Measurements from ENCODE around the gene COL9A3.

COL9A3 gene

DNA sequence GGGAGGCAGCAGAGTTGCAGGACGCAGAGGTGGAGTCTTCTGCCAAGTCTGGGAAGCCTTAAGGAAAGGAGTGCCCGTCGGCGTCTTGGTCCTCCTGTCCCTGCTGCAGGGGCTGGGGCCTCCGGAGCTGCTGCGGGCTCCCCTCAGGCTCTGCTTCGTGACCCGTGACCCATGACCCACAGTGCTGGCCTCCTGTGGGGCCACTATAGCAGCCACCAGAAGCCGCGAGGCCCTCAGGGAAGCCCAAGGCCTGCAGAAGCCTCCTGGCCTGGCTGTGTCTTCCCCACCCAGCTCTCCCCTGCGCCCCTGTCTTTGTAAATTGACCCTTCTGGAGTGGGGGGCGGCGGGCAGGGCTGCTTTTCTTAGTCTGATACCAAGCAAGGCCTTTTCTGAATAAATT, 3.3 kb upstream of the COL9A3 start:
- no peak for DNase-seq

DNA sequence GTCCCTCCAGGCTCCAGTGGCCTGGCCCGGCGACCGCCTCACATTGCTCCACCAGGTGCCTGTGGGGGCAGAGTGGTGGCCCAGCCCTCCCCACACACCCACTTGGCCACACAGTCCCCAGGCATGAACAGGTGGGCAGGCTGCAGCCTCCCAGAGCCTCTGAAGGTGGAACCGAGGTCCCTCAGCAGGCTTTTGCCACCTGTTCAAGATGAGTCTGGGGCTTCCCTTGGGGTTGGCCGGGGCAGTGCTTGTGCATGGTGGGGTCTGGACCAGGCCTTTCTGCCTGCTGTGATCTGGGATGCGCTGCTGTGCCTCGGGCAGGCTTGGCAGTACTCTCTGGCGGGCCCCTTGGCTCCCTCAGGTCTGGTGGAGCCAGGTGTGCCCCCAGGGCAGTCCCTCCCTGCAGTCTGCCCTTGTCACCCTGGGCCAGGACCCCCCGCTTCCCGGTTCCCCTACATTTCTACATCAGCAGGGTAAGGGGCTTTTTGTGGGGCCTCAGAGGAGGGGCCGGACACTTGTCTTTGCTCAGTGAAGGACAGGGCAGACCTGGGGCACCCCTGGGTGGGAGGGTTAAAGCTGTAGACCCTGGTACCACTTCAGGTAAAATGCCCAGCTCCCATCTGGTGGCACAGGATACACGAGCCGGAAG, 2.7 kb upstream of the COL9A3 start:
- DNase-seq, result no peak

DNA sequence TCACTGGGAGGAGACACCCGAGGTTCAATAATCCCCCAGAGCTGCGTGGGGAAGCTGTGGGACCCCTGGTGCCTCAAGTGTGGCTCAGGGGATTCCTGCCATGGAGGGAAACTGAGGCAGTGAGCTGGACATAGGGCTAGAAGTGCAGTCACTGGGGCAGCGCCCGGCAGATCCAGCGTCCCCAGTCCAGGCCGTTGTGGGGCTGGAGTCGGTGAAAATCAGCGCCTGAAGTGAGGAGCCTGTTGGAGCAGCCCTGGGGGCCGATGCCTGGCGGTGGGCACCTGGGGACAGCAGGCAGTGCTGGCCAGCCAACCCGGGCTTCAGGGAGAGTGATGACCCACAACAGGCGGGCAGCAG, 2.2 kb upstream of the COL9A3 start:
- DNase-seq, result no peak

DNA sequence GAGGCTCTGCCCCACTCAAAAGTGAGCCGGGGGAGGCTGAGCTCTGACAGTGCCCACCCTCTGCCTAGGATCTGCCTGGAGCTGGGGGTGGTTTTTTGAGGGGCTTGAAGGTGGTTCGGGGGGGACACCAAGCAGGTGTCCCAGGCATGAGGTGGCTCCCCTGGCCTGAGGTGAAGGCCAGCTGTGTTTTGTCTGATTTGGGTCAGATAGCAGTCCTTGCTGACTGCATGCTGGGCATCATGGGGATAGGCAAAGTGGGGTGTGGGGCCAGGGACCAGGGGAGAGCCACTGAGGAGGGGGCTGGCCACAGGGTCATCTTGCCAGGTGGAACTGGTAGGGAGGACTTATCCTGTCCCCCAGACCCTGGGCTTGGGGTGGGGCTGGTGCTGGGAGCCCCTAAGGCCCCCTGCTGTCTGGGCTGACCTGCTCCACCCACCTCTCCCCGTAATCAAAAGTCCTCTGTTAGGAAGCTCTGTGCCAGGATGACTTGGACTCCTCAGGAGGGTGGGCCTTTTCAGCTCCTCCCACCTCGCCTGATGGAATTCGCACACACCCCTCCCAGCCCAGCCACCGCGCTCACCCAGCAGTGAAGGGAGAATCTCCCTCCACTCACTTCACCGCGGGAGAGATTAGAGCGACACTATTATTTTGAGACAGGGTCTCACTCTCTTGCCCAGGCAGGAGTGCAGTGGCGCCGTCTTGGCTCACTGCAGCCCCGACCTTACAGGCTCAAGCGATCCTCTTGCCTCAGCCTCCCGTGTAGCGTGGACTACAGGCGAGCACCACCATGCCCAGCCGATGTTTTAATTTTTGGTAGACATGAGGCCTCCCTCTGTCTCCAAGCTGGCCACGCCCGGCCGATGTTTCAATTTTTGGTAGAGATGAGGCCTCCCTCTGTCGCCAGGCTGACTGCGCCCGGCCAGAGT, 1.5 kb upstream of the COL9A3 start:
- no peak for DNase-seq

DNA sequence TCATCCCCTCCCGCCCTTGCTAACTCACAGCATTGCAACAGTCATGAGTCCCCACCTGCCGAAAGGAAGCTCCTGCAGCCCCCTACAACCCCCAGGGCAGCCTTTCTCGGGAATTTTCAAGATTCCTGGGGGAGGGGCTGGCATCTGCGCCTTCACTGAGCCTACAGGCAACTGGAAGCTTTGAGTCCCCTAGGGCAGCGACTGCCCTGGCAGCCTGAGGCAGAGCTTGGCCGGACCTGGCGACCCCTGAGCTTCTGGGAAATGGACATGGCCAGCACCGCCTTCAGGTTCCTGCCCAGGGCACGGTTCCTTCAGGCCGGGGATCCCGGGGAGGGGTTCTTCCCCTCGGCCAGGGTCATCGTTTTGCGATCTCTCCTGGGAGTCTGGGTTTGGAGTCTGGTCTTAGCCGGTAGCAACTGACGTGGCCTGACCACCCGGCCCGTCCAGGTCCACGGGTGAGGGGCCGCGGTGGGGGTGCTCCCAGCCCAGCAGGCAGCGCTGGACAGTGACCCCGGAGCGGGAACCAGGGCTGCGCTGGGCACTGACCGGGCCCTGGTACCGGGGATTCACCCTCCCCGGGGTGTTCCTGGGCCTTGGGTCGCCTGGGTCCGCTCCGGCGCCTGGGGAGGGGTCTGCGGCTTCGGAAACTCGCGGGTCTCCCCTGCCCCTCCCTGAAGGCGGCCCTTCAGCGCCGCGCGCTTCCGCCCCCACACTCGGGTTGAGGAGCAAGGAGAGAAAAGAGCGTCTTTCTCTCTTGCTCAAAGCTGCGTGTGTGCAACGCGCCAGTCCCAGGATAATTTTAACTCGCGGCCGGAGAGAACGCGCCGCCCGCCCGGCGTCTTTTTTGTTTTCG, 593 bp upstream of the COL9A3 start:
- no peak for DNase-seq

DNA sequence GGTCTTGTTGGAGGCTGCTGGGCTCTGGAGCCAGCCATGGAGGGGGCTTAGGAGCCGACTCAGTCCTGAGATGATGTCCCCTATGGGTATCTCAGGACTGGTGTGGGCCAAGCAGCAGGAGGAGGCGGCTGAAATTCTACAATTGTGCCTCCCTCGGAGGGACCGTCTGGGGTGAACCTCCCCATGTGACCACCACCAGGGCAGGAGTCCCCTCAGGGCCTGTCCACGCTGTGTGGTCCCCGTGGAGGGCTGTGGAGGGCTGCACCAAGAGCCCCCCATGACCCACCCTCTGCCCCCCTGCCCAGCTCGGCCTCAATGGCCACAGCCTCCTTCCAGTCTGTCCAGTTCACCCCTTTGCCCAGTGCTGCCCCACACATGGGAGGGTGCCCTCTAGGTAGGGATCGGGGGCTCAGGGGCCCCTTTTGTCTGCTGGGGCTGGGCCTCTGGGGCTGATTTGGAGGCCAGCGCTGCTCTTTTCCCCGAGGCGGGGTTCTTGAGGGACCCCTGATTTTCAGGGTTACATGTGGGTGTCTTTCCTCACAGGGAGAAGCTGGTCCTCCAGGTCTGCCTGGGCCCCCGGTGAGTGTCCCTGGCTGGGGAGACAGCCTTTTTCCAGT, 1.2 kb downstream of the COL9A3 start:
- no peak for DNase-seq

DNA sequence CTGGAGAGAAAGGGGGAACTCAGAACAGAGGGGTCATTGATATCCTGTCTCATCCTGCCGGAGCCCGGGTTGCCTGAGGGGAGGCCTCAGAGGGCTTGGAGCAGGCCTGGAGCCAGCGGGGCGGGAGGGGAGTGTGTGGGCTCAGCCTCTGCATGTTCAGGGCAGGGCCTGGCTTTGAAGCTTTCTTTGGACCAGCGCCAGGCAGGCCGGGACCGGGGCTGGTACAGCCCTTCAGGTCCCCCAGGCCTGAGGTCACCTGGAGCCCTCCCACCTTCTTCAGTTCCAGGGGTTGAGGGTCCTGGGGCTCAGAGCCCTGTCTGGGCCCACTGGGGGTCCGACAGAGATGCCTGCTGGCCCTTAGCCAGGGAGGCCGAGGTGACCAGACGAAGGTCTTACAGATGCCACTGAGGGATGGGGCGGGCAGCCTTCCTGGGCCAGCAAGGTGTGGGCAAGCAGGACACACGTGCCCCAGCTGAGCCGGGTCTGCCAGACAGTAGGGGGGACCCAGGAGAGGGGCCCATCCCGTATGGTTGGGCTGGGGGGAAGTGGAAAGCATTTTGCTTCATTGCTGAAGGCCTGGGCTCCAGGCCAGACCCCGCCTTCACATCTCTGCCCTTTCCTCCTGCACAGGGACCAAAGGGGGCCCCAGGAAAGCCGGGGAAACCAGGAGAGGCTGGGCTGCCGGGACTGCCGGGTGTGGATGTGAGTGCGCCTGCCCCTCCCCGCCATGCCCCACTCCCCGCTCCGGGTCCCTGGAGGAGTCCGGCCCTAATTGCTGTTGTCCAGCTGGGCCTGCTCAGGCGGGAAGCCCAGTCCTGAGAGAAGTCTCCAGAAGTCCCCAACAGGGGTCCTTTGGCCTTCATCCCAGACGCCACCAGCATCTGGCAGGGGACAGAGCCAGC, 2.0 kb downstream of the COL9A3 start:
- DNase-seq, result no peak

DNA sequence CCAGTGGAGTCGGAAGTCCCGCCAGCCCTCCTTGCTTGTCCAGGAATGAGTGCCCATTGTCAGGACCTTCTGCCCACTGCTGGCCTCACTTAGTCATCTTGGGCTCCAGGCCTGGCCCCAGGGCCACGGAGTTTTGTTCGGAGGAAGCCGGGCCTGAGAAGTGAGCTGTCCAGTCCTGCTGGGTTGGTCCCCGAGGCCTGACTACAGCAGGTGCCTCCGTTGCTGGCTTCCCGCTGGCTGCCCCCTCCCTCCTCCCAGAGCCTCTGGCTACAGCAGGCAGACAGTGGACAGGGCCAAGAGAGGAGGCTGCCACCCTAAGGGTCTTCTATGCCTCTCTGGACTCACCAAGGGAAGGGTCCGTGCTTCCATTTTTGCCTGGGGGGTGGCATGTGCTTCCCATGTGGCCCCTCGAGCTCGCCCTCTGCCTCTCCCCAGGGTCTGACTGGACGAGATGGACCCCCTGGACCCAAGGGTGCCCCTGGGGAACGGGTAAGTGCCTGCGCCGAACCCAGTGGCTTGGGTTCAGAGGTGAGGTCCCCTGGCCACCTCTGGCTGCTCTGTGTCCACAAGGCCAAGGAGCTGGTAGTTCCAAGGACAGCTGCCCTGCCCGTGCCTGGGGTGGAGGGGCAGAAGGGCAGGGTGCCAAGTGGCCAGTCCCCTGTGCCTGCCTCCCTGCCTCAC, 2.8 kb downstream of the COL9A3 start:
- DNase-seq, result no peak

DNA sequence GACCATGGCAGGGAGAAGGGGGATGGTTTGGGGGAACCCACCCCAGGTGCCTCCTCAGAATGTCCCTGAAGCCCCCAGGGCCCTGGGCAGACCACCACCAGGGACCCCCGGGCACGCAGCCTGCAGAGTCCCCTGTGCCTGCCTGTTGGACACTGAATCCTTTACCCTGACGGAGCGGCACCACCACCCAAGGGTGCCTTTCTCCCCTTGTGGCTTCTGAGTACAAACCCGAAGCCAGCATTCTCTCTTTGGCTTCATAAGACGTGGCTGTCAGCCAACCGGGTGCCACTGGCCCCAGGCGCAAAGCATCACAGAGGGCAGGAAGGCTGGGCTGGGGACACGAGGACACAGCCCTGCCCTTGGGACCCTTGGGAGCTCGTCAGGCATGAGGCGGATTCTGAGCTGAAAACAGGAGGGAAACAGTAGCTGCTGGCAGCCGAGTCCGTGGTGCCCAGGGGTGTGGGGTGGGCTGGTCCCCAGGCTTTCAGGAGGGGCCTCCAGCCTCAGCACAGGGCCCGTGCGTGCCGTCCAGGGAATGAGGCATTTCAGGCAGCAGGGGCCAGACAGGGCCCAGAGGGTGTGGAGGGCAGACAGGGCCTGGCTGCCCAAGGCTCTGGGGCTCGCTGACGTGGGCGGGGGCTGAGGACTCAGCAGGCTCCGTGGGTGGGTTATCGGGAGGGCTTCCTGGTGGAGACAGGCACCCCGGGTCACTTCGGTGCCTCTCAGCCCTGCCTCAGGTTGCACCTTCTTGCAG, 3.5 kb downstream of the COL9A3 start:
- DNase-seq, result no peak

DNA sequence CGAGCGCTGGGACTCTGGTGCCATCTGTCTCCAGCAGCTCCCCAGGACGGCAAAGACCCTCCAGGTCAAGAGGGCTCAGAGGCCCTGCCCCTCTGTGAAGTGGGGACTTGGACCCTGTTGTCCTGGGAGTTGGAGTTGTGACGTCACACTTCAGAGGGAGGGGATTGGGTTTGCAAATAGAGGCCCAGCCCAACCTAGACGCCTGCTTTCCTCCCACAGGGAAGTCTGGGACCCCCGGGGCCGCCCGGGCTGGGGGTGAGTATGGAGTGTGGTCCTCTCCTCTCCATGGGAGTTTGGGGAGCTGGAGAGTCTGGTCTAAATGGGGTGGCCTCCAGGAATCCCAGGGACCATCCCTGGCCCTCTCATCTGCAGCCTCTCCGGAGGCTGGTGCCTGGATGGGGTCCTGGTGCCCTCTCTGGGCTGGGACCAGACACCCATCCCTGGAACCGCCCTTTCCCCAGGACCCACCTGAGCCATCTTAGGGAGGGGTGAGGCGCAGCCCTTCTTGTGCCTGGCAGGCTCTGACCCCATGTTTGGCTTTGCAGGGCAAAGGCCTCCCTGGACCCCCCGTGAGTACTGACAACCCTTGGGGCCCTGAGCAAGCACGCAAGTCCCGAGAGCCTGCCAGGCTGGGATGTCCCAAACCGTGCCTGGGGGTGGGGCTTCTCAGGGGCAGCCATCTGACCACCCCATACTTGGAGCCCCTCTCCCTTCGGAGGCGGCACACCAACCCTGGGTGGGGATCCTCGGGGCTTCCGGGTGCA, 4.3 kb downstream of the COL9A3 start:
- no peak for DNase-seq

DNA sequence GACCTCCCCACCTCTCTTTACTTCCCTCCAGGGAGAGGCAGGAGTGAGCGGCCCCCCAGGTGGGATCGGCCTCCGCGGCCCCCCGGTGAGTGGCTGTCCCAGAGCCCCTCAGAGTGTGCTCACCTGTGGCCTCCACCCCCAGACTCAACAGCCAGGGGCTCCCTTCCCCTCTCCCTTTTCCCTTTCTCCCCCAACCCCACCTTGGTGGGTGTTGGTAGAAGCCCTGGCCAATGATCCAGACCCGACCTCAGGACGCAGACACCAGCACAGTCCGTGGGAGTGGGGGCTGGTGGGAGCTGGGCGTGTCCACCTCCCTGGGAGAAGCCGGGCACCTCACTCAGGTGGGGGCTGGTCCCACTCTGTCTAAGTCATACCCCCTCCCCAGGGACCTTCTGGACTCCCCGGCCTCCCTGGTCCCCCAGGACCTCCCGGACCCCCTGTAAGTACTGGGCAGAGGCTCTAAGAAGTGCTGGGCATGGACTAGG, 4.9 kb downstream of the COL9A3 start:
- no peak for DNase-seq

DNA sequence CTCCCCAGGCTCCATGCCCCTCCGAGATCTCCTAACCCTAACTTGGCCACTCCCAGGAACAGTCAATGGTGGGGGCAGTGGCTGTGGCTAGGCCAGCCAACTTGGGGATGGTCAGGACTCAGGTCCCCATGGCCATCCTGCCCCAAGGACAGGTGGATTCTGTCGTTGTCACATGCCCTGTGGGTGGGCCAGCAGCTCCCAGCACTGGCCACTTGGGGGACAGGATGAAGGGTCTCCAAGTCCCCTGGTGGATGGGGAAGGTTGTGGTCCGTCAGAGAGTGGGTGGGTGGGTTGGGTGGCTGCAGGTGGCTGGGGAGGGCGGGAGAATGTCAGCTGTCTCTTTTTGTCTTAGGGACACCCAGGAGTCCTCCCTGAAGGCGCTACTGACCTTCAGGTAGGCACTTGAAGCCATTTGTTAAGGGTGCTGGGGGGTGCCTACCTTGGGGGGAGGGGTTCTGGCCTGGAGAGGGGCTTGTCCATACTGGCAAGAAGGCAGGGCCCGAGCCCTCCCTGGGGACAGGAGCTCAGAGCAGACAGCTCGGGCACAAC, 5.5 kb downstream of the COL9A3 start:
- no peak for DNase-seq

DNA sequence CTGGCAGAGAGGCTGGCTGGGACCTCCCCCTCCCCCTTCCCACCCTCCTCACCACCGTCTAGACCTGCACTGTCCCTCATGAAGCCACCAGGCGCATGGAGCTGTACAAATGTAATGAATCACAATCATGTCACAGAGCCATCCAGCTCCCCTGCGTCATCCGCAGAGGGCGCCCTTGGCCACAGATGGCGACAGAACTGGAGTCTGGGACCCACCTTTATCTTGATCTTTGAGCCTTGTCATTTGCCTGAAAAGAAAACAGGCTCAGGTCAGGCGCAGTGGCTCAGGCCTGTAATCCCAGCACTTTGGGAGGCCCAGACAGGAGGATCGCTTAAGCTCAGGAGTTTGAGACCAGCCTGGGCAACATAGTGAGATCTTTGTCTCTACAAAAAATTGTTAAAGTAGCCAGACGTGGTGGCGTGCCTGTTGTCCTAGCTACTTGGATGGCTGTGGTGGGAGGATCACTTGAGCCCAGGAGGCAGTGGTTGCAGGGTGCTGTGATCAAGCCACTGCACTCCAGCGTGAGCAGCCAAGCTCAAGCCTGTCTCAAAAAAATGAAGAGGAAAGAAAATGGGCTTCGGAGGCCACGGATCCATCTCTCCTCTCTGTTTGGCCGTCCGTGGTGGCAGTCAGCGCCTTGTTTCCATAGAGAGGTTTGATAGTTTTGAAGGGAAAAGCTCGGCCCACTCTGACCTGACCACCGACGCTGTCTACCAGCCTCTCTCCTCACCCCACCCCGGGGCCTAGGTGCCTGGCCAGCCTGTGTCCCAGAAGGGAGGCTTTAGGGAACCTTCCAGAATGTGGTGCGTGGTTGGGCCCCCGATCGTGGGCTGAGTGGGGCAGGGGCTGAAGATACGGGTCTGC, 6.2 kb downstream of the COL9A3 start:
- no peak for DNase-seq

DNA sequence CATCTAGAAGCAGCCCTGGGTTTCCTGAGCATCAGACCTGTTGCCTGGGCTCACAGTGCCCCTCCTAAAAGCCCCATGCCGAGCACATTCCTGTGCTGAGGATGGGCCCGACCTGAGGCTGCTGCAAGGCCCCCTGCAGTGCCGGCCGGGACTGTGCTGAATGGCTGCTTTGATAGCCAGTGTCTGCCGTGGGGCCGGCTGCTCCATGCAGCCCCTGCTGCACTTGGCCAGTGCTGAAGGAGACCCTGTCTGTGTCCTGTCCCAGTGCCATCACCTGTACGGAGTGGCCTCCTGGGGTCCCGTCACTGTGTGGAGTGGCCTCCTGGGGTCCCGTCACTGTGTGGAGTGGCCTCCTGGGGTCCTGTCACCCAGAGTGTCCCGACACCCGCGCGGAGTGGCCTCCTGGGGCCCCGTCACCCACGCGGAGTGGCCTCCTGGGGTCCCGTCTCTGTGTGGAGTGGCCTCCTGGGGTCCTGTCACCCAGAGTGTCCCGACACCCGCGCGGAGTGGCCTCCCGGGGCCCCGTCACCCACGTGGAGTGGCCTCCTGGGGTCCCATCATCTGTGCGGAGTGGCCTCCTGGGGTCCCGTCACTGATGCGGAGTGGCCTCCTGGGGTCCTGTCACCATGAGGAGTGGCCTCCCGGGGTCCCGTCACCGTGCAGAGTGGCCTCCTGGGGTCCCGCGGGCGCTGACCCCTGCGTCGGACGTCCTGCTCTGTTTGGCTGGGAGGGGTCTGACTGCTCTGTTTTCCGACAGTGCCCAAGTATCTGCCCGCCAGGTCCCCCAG, 7.0 kb downstream of the COL9A3 start:
- DNase-seq, result no peak

DNA sequence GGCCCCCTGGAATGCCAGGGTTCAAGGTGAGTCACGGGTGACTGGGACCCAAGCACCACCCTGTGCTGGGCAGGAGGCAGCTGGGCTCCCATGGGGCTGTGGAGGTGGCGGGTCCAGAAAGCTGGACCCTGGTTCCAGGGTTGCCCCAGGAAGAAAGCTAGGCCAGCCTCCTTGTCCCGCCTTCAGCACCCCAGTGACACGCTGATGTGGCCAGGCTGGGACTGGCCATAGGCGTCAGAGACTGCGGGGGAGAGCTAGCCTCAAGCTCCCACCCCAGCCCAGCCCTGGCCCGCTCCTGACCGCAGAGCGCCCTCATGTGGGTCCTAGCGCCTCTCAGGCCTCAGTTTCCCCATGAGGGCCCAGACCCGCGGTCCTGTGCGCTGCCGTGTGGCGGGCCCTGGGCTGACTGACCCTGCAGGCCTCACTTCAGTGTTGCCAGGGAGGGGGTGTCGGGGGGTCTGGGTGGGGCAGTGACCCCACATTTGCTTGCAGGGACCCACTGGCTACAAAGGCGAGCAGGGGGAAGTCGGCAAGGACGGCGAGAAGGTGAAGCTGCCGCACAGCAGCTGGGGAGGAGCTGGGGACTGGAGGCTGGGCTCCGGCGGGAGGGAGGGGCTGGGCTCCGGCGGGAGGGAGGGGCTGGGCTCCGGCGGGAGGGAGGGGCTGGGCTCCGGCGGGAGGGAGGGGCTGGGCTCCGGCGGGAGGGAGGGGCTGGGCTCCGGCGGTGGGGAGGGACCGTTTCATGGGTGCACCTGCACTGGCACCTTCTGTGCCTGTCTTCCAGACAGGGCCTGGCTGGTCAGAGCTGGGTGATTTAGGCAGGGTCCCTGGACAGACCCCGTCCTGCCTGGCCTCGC, 7.9 kb downstream of the COL9A3 start:
- no peak for DNase-seq

DNA sequence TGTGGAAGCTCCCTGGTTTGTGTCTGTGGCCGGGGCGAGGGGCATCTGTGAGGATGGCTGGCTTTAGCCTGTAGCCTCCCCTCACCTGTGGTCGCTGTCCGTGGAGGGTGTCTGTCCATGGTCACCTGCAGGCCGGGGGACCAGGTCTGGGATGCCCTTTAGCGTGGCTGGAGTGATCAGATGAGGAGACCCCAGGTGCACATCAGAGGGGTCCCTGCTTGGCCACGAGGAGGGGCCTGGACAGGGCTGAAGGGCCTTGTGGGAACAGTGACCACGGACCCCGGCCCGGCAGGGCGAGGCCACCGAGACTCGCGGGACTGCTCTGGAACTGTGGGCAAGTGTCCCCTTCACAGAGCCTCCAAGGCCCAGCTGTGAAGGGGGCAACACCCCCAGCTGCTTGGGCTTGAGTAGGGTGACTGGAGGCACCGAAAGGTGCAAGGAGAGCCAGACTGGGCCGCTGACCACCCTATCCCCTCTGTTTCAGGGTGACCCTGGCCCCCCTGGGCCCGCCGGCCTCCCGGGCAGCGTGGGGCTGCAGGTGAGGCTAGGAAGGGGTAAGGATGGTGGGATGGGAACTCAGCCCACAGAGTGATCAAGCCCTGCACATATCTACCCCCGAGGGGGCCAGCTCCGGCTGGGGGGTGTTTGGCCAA, 8.6 kb downstream of the COL9A3 start:
- DNase-seq, result no peak

All from NCI-H187 treated with DMSO at 0.1 percent for 48 hours (cell line).